NCI-H187 (cell line): ENCODE results near the gene SYP.
A peak's percentile ranks its signal among the peaks of the same experiment; 100 is the strongest.
"Not testable (repeated sequence)": the region's sequence is repeated elsewhere in the genome, so short reads cannot be mapped to it uniquely, and the experiment has no call there.

Experiments used
- DNase-seq, 2 experiments: peaks; one replicate each; lab custom pipeline; 2025; lab: John Stamatoyannopoulos, UW

The SYP gene

GRCh38 chrX:49189606-49190005 is 10.4 kb downstream of the SYP start:
- DNase-seq = no peak

GRCh38 chrX:49188468-49189076 is 11.4 kb downstream of the SYP start:
- no peak for DNase-seq

GRCh38 chrX:49187526-49187925 is 12.5 kb downstream of the SYP start:
- DNase-seq = no peak

GRCh38 chrX:49187028-49187394 is 13.0 kb downstream of the SYP start:
- DNase-seq = no peak

GRCh38 chrX:49186125-49187027 is 13.6 kb downstream of the SYP start, which contains the start of gene PRICKLE3:
Gene PRICKLE3 (minus strand): TSS chrX:49186373. CDS start chrX:49186297, 76 bp downstream.
- DNase-seq = no peak

- DNase-seq = peak; percentile 27 to 52
These were observed 15.4 kb downstream of the SYP start for GRCh38 chrX:49184294-49185281.

GRCh38 chrX:49183701-49184281 is 16.2 kb downstream of the SYP start:
- DNase-seq = no peak

GRCh38 chrX:49179358-49179757 is 20.6 kb downstream of the SYP start:
- DNase-seq = no peak

- no peak for DNase-seq
These were observed 21.5 kb downstream of the SYP start for GRCh38 chrX:49178537-49178936.

GRCh38 chrX:49177873-49178480 is 22.0 kb downstream of the SYP start:
- no peak for DNase-seq

- DNase-seq = no peak
These were observed 22.6 kb downstream of the SYP start for GRCh38 chrX:49177338-49177833.

GRCh38 chrX:49176421-49177326 is 23.3 kb downstream of the SYP start:
- no peak for DNase-seq

- no peak for DNase-seq
These were observed 24.3 kb downstream of the SYP start for GRCh38 chrX:49175435-49176274.

GRCh38 chrX:49174723-49175122 is 25.3 kb downstream of the SYP start:
- DNase-seq = no peak

GRCh38 chrX:49173544-49173943 is 26.4 kb downstream of the SYP start:
- not testable (repeated sequence) for DNase-seq

GRCh38 chrX:49172280-49172780 is 27.7 kb downstream of the SYP start:
- peak in 1 of 2 experiments; percentile 24 for DNase-seq

- no peak for DNase-seq
These were observed 28.2 kb downstream of the SYP start, which contains the start of gene PLP2 for GRCh38 chrX:49171752-49172279. Gene PLP2 (plus strand): TSS chrX:49171898. CDS start chrX:49172001, 103 bp downstream.

- no peak for DNase-seq
These were observed 32.3 kb downstream of the SYP start for GRCh38 chrX:49167740-49168108.
